ENCODE results near the gene SETBP1.

DNA sequence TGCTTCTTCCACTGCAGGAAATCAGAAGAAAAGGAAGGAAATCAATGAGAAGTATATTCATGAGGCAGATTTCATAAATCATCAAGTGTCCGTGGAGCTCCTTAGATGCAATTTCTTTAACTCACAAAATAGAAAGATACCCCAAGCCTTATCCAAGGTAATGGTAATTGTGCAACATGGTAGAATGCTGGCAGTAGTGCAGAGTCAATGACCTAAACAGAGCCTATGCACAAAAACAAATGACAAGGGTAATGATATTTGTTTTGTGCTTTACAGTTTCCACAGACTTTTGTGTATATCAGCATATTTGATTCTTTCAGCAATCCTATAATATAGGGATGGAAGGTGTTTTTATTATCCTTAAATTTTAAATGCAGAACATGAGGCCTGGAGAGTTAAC, 102.7 kb downstream of the SETBP1 start:
- no peak for TF ChIP-seq CTCF (IDR thresholded peaks at IDR 0.05)
- TF ChIP-seq POLR2A (IDR thresholded peaks at IDR 0.05) = no peak
